Fibroblast of lung (primary cell): ENCODE data around the gene PRCD. TPM values are rescaled to one million over a fixed set of nuclear protein-coding genes. Genes with fewer than 3 reads are reported as not detected.
A peak's percentile ranks its signal among the peaks of the same experiment; 100 is the strongest.

Experiments
- DNase-seq, 2 donors: peaks; one replicate each; pipeline versions ENCODE4 v3.0.0 to v3.0.0-alpha.2; 2010; ENCODE audit warnings: low read depth in 2 of 2
- H2AFZ ChIP-seq: 2 replicates; pipeline ENCODE4 v1.5.1; 2012; ENCODE audit warnings: low read length, control low read depth, inconsistent platforms
- H3K27ac ChIP-seq: 2 replicates; pipeline ENCODE4 v1.5.1; 2011; ENCODE audit warnings: low read length, control low read depth; ENCODE audit not compliant: insufficient read depth
- H3K27me3 ChIP-seq: 2 replicates; pipeline ENCODE4 v1.5.1; 2011; ENCODE audit warnings: mild to moderate bottlenecking, low read length; ENCODE audit not compliant: control insufficient read depth, insufficient read depth
- H3K36me3 ChIP-seq: 2 replicates; pipeline ENCODE4 v1.5.1; 2011; ENCODE audit warnings: low read length; ENCODE audit not compliant: control insufficient read depth, insufficient read depth
- H3K4me1 ChIP-seq: 2 replicates; pipeline ENCODE4 v1.5.1; 2011; ENCODE audit warnings: low read length; ENCODE audit not compliant: control insufficient read depth, insufficient read depth; ENCODE audit errors: extremely low read depth
- H3K4me2 ChIP-seq: 2 replicates; pipeline ENCODE4 v1.5.1; 2011; ENCODE audit warnings: low read length, control low read depth; ENCODE audit not compliant: insufficient read depth; ENCODE audit errors: extremely low read depth
- H3K4me3 ChIP-seq, 4 experiments: fragments of 200-600 bp in 1 of 4; sonication (generic) in 1 of 4; replicated peaks in 1 of 4; 2 replicates each; pipeline ENCODE4 v1.5.1; 2011 to 2016; ENCODE audit warnings: low read length in 4 of 4, low read depth in 3 of 4, mild to moderate bottlenecking in 3 of 4, control low read depth in 2 of 4, inconsistent platforms in 1 of 4, mixed read lengths in 1 of 4; ENCODE audit not compliant: insufficient read depth in 1 of 4; ENCODE audit errors: control extremely low read depth in 1 of 4
- H3K79me2 ChIP-seq: 2 replicates; pipeline ENCODE4 v1.5.1; 2012; ENCODE audit warnings: mild to moderate bottlenecking, low read length, inconsistent platforms; ENCODE audit not compliant: control insufficient read depth, insufficient read depth
- H3K9ac ChIP-seq: 2 replicates; pipeline ENCODE4 v1.5.1; 2011; ENCODE audit warnings: mild to moderate bottlenecking, low read length, control low read depth; ENCODE audit not compliant: insufficient read depth
- H3K9me3 ChIP-seq: 2 replicates; pipeline ENCODE4 v1.5.1; 2012; ENCODE audit warnings: low read depth, low read length; ENCODE audit not compliant: control insufficient read depth, insufficient read depth
- H4K20me1 ChIP-seq: 2 replicates; pipeline ENCODE4 v1.5.1; 2011; ENCODE audit warnings: low read length; ENCODE audit not compliant: control insufficient read depth, insufficient read depth; ENCODE audit errors: extremely low read depth
- CTCF ChIP-seq, 2 donors: IDR thresholded peaks in 1 of 2; conservative IDR thresholded peaks in 1 of 2; 1 replicate in 1 of 2; 2 replicates in 1 of 2; pipeline ENCODE4 v1.5.1; 2011 to 2012; ENCODE audit warnings: low read length in 2 of 2, control low read depth in 1 of 2, inconsistent platforms in 1 of 2, low read depth in 1 of 2, mild to moderate bottlenecking in 1 of 2
- EZH2 ChIP-seq: IDR thresholded peaks from 2 replicates; pipeline ENCODE4 v1.5.1; 2012; ENCODE audit warnings: low read length, control low read depth, mild to moderate bottlenecking; ENCODE audit errors: missing control alignments
- polyA plus RNA-seq, 2 donors: library from polyadenylated mRNA; depleted of rRNA in 1 of 2; stranded (reverse) in 1 of 2; unstranded in 1 of 2; fragments of >200 nt; gene quantifications; 2 replicates each; pipeline ENCODE4 v1.2.1, GENCODE V29; 2011 to 2012; ENCODE audit warnings: missing spikeins in 1 of 2
- total RNA-seq: library from RNA; depleted of rRNA; stranded (reverse); fragments of >200 nt; gene quantifications from 2 replicates; pipeline ENCODE4 v1.2.1, GENCODE V29; 2014

The PRCD gene
- total and polyA plus RNA-seq, 2 donors (not counting 1 experiment from before 2014, with no cell fraction given) = 0.89 to 4.3 TPM

GRCh38 chr17:76560036-76560876, 20.4 kb downstream of the PRCD start:
- Histone ChIP-seq H3K4me3 (peak overlapping the region in 2 of 4 experiments; percentile 32 to 87), H3K27ac (no peak overlapping the region), H4K20me1 (no peaks in the 10 kb centered on the region), H3K36me3 (no peaks in the 10 kb centered on the region), H2AFZ (no peak overlapping the region), H3K79me2 (peaks cover 41% of the 10 kb centered on the region), H3K4me2 (peak overlapping the region; percentile 62), H3K4me1 (peaks cover 17% of the 10 kb centered on the region), H3K9me3 (no peaks in the 10 kb centered on the region), H3K27me3 (no peaks in the 10 kb centered on the region), H3K9ac (no peak overlapping the region)
- TF ChIP-seq CTCF (conservative IDR thresholded peaks at IDR 0.05 in 1 of 2, IDR thresholded peaks at IDR 0.05 in 1 of 2; ENCODE audit: low read depth in 1 of 2, low read length in 2 of 2) (no peak), EZH2 (no peak)
- DNase-seq = no peak

- H3K4me3 ChIP-seq = peak overlapping the region; percentile 6 to 42 (median 20)
- no peaks in the 10 kb centered on the region for H3K36me3 ChIP-seq
- H3K27me3 ChIP-seq = no peaks in the 10 kb centered on the region
- no peaks in the 10 kb centered on the region for H4K20me1 ChIP-seq
- H2AFZ ChIP-seq = no peak overlapping the region
- DNase-seq = no peak
- peak overlapping the region; percentile 75 for H3K4me2 ChIP-seq
- H3K4me1 ChIP-seq = peaks cover 17% of the 10 kb centered on the region
- no peak overlapping the region for H3K9ac ChIP-seq
- peak overlapping the region; percentile 46 for H3K27ac ChIP-seq
- H3K9me3 ChIP-seq = no peaks in the 10 kb centered on the region
- TF ChIP-seq CTCF (conservative IDR thresholded peaks at IDR 0.05 in 1 of 2, IDR thresholded peaks at IDR 0.05 in 1 of 2; ENCODE audit: low read depth in 1 of 2, low read length in 2 of 2) (no peak), EZH2 (no peak)
- peaks cover 41% of the 10 kb centered on the region for H3K79me2 ChIP-seq
These were observed 21.0 kb downstream of the PRCD start for GRCh38 chr17:76560877-76561221.

GRCh38 chr17:76561332-76561731, 21.5 kb downstream of the PRCD start:
- H3K4me3 ChIP-seq = peak overlapping the region; percentile 12 to 42 (median 20)
- H3K9me3 ChIP-seq = no peaks in the 10 kb centered on the region
- H3K4me1 ChIP-seq = peaks cover 17% of the 10 kb centered on the region
- peak overlapping the region; percentile 46 for H3K27ac ChIP-seq
- no peak for DNase-seq
- peaks cover 41% of the 10 kb centered on the region for H3K79me2 ChIP-seq
- TF ChIP-seq CTCF (conservative IDR thresholded peaks at IDR 0.05 in 1 of 2, IDR thresholded peaks at IDR 0.05 in 1 of 2; ENCODE audit: low read depth in 1 of 2, low read length in 2 of 2) (no peak), EZH2 (no peak)
- no peaks in the 10 kb centered on the region for H3K36me3 ChIP-seq
- peak overlapping the region; percentile 75 for H3K4me2 ChIP-seq
- no peaks in the 10 kb centered on the region for H3K27me3 ChIP-seq
- H3K9ac ChIP-seq = no peak overlapping the region
- H4K20me1 ChIP-seq = no peaks in the 10 kb centered on the region
- H2AFZ ChIP-seq = no peak overlapping the region
